Kasumi-1 (cell line): ENCODE results near the gene SNAP47.
A peak's percentile ranks its signal among the peaks of the same experiment; 100 is the strongest.

Experiments used
- DNase-seq, 2 experiments: peaks; one replicate each; lab custom pipeline; 2025; lab: John Stamatoyannopoulos, UW

The SNAP47 gene

GRCh38 chr1:227749916-227750710 is 14.9 kb downstream of the SNAP47 start:
- no peak for DNase-seq

DNA sequence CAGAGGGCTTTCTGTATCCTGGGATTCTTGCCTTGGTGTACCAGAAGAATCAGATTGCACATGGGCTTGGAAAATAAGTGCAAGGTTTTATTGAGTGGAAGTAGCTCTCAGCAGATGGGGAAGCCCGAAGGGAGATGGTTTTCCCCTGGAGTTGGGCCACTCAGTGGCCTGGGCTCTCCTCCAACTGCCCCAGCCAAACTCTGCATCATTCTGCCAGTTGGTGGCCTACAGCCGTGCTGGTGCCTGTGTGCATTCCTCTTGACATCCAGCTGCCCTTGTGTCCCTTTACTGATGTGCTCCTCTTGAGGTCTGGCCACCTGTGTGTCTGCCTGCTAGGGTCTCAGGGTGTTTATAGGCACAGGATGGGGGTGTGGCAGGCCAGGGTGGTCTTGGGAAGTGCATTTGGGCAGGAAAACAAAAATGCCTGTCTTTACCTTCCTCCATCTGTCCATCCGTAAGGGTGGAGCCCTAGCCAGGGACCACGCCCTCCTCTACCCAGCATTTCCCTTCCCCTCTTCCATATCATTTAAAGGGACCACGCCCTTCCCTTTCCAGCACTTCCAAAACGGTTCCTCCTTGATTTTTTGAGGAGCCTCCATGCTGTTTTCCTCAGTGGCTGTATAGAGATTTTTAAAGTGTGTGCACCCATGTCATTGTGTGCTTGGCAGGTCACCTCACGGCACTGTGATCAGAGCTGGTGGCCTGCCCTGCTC is 18.9 kb downstream of the SNAP47 start:
- no peak for DNase-seq

DNA sequence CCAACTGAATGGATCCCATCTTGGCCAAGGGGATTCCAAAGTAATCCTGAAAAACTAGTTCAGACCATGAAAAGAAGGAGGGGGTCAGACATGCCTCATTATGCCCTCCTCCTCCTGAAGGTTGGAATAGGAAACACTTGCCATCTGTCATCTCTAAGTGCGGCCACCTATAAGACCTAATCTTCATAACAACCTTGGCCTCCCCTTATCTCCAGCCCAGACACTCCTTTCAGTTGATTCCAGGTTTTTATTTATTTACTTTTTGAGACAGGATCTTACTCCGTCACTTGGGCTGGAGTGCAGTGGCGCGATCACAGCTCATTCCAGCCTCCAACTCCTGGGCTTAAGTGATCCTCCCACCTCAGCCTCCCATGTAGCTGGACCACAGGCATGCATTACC is 19.7 kb downstream of the SNAP47 start:
- DNase-seq: no peak

DNA sequence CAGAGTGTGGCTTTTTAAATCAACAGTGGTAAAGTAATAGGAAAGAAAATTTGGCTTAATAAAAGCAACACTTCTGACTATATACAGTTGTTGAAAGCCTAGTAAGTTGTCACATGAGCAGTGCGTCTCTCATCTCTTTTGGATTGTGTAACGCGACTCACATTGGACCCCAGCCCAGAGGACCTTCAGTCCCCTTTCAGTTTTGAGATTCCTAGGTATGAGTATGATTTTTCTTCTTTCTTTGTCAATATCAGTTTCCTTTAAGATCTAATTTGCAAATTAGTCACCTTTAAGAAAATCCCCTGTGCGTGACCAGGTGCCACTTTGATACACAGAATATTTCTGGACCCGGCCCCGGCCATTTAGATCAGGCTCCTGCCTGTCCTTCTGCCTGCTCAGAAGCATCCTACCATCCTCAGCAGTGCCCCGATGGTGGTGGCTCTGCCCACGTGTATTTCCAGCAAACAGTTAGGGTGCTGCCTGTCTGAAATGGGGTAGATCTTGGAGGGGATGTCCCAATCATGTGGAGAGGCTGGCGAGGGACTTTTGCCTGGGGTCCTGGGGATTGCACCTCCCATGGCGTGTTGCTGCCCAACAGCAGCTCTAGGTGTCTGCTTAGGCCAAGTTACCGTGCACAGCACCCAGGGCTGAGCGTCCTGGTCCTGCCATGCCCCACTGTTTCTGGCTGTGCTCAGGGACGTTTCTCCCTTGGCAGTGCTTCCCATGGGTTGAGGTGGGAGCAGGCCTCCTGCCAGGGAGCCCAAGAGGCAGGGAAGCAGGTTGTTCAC is 21.1 kb downstream of the SNAP47 start:
- no peak for DNase-seq

GRCh38 chr1:227757781-227758180 is 22.5 kb downstream of the SNAP47 start:
- DNase-seq: no peak

GRCh38 chr1:227758366-227758765 is 23.1 kb downstream of the SNAP47 start:
- no peak for DNase-seq

- DNase-seq: no peak
These were observed 24.4 kb downstream of the SNAP47 start for GRCh38 chr1:227759341-227760300.

GRCh38 chr1:227760377-227760776 is 25.1 kb downstream of the SNAP47 start:
- no peak for DNase-seq

GRCh38 chr1:227761621-227762230 is 26.5 kb downstream of the SNAP47 start:
- no peak for DNase-seq

DNA sequence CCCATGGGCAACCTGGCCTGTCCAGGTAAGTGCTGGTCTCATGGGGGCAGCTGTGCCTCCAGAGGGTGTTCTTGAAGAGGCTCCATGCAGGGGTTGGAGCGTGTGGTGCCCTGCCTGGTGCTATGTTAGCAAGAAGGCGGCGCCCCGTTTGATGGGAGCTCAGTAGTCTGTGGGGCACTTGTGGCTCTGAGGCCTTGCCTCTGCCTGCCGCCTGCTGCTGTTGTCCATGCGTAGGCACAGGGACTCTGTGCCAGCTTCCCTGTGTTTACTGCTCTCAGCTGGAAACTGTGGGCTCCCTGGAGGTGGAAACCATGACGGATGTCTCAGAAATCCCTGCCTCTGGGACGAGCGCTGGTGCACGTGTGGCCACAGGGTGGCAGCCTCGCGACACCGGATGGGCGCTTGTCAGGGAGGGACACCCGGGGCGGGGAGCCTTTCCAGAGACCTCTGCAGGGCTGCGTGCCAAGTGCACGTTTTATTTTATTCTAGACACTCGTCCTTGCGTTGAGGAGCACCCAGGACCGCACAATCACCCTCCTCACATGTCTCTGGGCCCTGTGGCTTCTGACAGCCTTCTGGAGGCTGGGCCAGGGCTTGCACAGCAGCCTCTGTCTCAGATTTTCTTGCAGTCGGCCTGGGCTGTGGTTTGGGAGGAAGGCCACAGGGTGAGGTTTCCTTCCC is 27.1 kb downstream of the SNAP47 start:
- DNase-seq: peak; percentile 75 to 83

DNA sequence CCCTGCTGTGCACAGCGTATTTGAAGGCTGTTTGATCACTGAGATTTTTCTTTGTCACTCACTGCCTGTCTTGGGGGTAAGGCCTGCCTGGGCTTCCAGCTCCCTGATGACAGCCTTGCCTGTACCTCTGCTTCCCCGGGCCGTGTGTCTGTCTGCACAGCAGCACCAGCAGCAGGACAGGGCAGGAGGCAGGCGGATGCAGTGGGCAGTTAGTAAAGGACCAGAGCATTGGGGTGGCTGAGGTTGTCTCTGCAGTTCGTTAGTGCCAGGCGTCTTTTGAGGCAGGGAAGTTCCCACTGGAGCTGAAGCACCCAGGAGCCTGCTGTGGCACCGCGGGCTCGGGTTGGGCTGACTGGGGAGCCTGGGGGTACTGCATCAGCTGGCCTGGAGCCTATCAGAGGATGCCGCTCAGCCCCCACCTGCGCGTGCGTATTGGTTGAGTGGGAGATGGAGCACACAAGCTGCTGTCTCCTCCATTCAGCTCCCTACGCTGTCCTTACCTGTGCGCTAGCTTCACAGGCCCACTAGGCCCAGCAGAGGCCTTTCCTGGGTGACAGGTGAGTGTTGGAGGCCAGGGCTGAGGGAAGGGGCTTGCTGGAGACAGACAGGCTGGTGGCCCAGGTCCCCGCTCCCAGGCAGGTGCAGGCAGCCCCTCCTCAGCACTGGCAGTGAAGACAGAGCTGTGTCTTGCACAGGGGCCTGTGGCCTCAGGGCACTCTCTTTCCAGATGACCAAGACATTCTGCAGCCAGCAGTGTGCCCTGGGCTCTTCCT is 28.2 kb downstream of the SNAP47 start:
- no peak for DNase-seq

GRCh38 chr1:227764019-227764391 is 28.8 kb downstream of the SNAP47 start:
- DNase-seq: no peak

DNA sequence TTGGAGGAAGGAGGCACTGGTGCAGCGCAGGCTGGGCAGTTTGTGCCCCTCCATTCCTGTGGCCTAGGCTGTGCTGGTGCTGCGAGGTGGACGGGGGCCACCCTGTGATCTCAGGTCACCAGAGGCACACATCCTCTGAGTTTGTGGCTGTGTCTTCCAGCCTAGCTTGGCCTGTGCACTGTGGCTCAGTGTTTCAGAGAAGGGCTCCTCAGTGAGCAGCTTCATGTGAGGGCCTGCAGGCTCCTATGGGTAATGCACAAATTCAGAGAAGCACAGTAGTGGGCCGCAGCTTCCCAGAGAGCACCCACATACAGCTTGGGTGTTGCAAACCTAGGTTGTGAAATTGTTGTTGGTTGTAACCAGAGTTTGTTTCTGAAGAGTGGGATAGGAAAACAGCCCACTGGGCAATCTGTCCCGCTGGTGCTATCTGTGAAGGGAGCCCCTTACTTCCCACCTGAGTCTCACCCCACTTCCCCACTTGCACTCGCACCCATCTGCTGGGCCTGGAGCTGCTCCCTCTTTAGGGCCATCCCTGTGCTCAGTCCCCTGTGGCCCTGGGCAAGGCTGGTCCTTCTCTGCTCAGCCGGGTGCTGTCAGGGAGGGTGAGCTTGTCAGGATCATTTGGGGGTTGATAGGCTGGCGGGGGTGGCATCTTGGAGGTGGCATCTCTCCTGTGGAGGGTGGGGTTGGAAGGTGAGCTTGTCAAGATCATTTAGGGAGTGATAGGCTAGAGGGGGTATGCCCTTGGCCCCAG is 30.2 kb downstream of the SNAP47 start:
- no peak for DNase-seq

GRCh38 chr1:227766015-227766634 is 30.9 kb downstream of the SNAP47 start:
- peak; percentile 58 to 60 for DNase-seq

DNA sequence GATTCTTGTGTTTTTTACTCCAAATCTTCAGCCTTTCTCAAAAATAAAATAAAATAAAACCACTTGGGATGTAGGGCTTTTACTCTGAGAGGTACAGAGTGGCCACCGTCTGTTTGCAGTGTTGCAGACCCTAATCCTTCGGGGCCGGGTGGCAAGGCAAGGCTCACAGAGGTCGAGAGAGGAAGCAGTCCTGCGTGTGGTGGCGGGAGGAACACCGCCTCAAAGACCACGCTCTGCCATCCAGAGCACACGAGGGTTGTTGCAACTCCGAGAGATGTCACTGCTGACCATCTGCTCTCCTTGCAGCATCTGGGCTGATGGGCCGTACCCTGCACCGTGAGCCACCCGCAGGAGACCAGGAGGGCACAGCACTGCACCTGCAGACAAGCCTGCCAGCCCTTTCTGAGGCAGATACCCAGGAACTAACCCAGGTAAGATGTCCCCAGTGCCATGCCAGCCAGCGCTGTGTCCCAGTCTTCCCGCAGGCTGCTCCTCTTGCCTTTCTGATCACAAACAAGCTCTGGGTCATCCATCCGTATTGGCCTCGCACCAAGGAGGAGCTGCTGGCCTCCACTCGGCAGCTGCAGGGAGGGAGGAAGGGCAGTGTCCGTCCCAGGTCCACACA is 31.5 kb downstream of the SNAP47 start:
- DNase-seq: peak in 1 of 2 experiments; percentile 58

DNA sequence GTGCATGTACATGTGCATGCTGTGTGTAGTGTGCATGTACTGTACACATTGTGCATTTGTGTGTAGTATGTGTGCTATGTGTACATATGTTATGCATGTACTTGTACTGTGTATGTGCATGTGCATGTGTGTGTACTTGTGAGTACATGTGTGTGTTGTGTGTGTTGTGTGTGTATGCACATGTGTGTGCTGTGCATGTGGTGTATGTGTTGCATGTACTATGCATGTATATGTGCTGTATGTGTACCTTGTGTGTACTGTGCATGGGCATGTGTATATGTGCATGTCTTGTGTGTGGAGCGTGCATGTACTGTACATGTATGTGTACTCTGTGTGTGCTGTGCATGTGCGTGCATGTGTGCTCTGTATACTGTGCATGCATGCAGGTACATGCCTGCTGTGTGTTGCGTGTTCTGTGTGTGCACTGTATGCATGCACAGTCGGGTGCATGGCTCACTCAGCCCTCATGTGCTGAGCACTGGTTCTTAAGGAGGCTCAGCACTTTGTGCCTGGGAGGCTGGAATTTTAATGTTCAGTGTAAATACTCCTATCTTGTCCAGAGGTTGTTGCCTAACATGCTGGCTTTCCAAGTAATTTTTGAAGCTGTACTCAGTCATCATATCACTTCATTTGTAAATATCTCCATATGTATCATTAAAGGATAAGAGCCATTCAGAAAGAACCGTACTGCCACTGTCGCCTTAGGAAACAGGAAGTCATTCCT is 32.3 kb downstream of the SNAP47 start:
- DNase-seq: no peak

- no peak for DNase-seq
These were observed 32.8 kb downstream of the SNAP47 start for GRCh38 chr1:227768125-227768439.

- no peak for DNase-seq
These were observed 33.4 kb downstream of the SNAP47 start for GRCh38 chr1:227768640-227769039.
